ENCODE data around the gene ABHD12B.

DNA sequence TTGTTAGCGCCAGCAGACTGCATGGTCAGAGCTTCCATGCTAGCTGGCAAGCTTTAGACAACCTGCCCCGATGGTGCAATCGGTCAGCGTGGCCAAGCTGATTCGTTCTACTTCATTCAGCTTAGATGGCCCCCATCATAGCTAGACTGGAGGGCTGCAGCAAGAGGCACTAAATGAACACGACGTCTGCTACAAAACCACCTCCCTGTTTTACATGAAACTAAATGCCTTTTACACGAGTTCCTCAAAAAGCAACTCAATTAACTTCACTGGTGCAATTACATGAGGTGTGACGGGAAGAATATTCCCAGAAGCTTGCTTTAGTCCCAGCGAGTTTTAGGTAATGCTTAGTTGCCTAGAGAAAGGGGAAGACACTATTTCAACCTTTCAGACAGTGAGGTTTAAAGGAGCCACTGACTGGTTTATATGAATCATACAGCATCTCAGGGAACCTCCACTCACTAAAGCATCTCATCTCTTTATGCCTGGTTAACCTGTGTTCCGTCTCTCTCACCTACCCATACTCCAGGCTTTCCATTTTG, 49.3 kb upstream of the ABHD12B start:
- TF ChIP-seq POLR2AphosphoS5 (IDR thresholded peaks at IDR 0.05; ENCODE audit: borderline replicate concordance, low read depth, low read length) (no peak), EZH2 (IDR thresholded peaks at IDR 0.05) (no peak)

Data from SK-N-MC (cell line).